SHP77 (cell line): ENCODE results near the gene MBD3.

Source experiments
- DNase-seq, 2 experiments: peaks; one replicate each; lab custom pipeline; 2025; lab: John Stamatoyannopoulos, UW

MBD3 gene

DNA sequence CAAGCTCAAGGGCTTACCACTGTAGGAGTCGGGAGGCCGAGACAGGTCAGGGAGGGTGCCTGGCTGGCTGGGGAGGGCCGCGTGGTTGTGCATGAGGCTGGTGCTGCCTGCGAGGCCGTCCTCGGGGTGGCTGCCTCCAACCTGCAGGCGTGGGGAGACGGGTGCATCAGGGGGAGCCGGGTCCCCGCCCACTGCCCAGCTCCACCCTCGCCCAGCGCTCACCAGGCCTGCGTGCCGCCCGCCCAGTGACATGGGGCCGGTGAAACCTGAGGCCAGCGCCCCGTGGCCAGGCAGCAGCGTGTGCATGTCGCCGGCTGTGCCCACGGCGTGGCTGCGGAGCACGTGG is 26.4 kb upstream of the MBD3 start:
- no peak for DNase-seq

- peak in 1 of 2 experiments; percentile 22 for DNase-seq
Measured at GRCh38 chr19:1618157-1619093, 25.8 kb upstream of the MBD3 start.

GRCh38 chr19:1616875-1617274 is 24.2 kb upstream of the MBD3 start:
- DNase-seq: no peak

DNA sequence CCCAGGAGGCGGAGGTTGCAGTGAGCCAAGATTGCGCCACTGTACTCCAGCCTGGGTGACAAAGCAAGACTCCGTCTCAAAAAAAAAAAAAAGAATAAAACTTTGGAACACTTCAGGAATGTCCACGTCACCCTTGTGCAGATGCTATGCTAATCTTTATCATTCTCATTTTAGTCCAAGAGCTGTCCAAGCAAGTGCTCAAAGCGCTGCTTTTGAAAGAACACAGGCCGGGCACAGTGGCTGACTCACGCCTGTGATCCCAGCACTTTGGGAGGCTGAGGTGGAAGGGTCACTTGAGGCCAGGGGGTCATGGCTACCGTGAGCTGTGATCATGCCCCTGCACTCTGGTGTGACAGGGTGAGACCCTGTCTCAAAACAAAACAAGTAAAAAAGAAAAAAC is 23.7 kb upstream of the MBD3 start:
- no peak for DNase-seq

DNA sequence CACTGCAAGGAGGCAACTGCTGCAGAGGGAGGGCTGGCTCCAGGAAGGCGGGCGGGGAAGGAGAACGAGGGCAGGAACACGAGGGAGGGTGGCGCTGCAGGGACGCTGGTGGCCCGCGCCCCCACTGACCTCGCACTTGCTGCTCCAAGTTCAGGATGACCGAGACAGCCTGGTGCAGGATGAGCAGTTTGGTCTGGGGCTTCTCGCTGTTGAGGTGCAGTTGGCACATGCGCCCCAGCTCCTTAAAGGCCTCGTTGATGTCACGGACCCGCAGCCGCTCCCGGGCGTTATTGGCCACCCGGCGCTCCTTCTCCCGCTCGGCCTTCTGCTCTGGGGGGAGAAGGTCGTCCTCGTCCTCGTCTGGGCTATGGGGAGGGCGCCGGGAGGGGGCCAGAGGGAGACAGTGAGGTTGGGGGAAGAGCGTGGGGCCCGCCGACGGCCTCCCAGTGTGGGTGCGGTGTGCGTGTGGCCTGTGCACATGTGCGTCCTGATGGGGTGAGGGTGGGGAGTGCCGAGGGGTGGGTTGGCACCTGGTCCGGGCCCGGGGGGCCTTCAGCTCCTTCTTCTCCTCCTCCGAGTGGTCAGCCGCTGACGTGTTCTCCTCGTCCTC is 22.6 kb upstream of the MBD3 start:
- no peak for DNase-seq

DNA sequence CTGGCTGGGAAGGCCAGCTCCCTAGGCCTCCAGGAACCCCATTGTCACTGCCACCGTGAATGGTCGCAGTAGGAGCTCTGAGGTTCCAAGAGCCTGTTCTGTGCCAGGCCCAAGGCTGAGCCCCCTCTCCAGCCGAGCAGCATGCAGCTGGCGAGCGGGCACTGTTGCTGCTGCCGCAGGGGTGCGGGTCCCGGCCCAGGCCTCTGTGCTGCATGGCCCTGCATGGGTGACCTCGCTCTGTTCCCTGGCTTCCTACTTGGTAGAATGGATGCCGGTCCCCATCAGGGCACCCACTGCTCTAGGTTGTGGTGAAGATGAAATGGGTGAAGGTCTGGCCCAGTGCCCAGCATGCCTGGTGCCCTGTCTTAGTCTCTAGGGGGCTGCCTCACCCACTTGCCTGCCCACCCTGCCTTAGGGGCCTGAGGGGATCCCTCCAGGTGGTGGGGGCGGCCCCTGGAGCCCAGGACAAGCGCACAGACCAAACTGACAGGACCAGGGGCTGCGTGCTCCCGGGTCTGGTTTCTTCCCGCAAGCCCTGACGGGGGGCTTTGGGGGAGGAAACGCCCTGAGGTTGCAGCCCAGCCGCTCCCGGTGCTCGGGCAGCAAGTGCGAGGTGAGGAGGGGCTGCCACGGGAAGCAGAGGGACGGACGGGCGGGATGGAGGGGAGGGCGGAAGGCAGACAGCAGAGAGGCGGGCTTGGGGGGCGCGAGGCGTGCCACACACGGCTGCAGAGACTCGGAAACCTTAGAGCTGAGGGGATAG is 21.3 kb upstream of the MBD3 start:
- no peak for DNase-seq

DNA sequence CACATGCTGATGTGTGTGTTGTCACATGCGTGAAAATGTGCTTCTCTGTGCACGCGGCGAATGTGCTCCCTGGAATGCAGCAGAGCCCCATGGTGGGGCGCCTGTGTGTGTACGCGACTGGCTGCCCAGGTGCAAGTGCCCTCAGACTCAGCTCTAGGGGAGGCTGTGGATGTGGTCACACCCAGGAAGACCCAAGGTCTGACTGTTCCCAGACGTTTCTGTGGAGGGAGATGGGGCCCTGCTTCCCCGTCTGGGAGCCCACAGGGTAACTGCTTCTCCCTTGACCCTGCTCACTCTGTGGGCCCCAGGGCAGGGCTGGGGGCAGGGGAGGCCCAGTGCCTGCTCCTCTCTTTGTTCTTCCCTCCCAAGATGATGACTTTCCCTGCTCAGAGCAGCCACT is 20.5 kb upstream of the MBD3 start:
- no peak for DNase-seq

DNA sequence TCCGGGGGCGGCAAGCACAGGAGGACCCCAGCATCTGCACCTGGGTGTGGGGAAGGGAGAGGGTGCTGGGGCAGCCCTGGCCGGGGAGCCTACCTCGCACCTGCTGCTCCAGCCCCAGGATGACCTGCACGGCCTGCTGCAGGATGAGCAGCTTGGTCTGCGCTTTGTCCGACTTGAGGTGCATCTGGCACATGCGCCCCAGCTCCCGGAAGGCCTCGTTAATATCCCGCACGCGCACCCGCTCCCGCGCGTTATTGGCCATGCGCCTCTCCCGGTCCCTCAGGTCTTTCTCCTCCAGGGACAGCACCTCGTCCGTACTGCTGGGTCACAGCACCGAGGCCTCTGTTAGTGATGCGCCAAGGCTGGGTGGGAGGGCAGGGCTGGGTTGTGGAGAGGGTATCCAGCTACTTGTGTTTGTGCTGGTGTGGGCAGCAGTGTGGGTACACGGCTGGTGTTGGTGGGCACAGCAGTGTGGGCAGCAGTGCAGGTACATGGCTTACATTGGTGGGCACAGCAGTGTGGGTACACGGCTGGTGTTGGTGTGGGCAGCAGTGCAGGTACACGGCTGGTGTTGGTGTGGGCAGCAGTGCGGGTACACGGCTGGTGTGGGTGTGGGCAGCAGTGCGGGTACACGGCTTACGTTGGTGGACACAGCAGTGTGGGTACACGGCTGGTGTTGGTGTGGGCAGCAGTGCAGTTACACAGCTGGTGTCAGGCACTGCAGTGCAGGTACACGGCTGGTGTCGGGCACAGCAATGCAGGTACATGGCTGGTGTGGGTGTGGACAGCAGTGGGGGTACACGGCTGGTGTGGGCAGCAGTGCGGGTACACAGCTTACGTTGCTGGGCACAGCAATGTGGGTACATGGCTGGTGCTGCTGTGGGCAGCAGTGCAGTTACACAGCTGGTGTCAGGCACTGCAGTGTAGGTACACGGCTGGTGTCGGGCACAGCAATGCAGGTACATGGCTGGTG is 19.7 kb upstream of the MBD3 start:
- no peak for DNase-seq

DNA sequence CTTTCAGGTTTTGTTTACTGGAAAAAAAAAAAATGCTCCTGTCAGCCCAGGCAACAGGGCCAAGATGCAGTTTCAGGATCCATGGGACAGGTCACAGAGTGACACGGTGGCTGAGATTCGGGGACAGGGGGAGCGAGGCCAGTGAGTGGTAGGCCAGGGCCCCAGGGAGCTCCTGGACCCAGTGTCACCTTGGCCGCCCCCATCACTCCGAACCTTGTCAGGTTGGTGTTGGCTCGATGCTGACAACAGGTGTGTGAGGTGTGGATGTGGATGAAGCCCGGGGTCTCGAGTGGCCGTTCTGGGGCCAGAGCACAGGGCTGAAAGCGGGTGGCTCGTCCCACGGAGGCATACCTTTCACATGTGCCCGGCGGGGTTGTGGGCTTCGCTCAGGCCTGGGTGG is 18.7 kb upstream of the MBD3 start:
- no peak for DNase-seq

GRCh38 chr19:1610579-1610978 is 17.9 kb upstream of the MBD3 start:
- no peak for DNase-seq

DNA sequence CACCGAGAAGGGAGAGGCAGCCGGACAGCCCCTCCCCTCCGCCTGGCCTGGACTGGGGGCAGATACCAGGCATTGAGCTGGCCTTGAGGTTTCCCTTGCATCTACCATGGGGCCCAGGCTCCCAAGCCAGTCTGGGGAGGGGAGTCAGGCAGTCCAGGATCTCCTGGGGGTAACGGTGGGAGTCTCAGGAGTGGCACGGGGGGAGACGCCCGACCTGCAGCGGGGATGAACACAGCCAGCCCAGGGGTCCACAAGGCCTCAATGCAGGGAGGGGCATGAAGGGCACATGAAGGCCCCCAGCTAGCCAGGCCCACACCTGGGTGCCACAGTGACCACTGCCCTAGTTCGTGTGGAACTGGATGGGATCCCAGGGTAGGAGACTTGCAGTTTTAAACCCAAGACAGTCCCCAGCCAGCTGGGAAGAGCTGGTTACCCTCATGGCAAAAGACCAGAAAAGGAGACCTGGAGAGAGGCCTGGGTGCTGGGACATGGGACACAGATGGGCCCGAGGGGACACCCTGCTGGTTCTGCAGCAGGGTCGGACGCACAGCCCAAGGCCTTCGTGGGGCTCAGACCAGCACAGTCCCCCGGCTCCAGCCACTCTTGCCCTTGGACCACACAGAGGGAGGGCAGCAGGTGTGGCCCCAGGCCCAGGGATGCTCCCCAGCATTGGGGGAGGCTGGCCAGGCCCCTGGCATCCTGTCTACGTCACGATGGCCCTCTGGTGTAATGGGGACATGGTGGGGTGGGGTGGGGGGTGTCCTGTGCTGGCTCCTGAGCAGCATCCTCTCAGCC is 17.2 kb upstream of the MBD3 start:
- no peak for DNase-seq

DNA sequence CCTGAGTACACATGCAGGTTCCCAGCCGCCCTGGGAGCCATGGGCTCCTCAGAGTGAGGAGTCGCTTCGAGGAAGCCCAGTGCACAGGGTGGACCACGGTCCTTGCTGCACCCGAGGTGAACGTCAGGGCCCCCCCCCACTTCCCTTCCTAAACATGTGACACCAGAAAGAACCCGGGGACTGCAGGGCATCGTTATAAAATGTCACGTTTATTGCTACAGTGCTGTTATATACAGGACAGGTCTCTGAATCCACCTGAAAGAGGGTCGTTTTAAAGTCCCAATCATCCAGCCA is 16.4 kb upstream of the MBD3 start:
- DNase-seq: no peak

- DNase-seq: no peak
Measured at GRCh38 chr19:1608359-1609102, 15.9 kb upstream of the MBD3 start.

GRCh38 chr19:1606138-1606651 is 13.5 kb upstream of the MBD3 start:
- no peak for DNase-seq

DNA sequence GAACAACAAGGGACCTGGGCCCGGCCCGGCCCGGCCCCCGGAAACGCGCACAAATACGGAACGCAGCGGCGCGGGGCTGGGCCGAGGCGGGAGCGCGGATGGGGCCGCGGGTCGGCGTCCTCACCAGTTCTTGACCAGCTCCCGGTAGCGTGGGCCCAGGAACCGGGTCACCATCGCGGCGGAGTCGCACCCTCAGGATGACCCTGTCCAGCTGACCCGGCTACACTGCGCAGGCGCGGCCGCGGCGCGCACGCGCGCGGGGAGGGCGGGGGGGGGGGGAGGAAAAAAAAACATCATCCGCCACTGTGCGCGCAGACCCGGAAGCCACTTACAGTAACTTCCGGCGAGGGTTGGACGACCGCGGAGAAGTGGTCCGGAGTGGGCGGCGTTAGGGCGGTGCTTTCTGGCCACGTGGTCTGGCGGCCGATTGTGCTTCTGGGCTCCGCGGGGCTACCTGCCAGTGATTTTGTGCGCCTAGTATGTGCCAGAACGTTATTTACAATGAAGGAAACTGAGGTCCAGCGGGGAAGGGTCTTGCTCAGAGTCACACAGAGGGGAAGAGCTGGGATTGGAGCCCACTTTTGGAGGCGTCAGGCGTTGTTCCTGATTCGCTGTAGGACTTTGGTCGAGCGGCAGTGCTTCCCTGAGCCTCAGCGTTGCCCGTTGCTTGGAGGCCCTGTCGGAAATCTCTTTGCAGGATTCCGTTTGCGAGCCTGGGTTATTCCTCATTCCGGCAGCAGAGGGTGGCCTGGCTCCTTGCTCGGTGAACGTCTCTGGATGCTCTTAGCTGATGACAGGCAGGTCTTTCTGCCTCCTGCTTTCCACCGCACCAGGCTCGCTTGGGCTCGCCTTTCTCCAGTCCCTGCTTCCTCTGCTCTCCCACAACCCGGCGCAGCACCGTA is 12.8 kb upstream of the MBD3 start, which contains the start of gene UQCR11:
Gene UQCR11, minus strand, starts transcription at position 227 of the 902 bp plus-strand sequence. Its CDS starts 53 bp downstream, at position 174.
- DNase-seq: peak; percentile 90 to 92

DNA sequence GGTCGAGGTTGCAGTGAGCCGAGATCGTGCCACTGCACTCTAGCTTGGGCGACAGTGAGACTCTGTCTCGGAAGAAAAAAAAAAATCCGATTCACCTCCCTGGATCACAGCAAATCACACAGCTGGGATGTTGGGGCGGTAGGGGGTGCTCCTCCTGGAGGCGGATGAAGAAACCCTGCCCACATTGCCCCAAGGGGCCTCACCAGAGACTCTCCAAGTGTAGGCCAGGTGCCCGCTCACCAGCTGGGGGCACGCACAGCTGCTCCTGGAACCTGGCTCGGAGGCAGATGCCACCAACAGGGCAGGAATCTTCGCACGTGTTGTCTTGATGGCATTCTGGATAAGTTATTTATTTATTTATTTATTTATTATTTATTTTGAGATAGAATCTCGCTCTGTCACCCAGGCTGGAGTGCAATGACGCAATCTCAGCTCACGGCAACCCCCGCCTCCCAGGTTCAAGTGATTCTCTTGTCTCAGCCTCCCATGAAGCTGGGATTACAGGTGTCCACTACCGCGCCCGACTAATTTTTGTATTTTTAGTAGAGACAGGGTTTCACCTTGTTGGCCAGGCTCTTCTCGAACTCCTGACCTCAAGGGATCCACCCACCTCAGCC is 9.5 kb upstream of the MBD3 start:
- no peak for DNase-seq

DNA sequence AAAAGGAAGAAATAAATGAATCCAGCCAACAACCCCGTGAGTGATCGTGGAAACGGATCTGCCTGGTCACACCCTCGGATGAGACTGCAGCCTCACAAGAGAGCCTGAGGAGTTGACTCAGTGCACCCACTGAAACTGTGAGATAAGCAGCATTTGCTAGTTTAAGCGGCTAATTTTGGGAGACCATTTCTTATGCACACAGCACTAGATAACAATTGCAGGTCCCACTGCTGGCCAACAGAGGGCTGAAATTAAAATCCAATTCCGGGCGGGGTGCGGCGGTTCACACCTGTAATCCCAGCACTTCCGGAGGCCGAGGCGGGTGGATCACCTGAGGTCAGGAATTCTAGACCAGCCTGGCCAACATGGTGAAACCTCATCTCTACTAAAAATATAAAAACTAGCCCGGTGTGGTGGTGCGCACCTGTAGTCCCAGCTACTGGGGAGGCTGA is 9.0 kb upstream of the MBD3 start:
- DNase-seq: no peak

DNA sequence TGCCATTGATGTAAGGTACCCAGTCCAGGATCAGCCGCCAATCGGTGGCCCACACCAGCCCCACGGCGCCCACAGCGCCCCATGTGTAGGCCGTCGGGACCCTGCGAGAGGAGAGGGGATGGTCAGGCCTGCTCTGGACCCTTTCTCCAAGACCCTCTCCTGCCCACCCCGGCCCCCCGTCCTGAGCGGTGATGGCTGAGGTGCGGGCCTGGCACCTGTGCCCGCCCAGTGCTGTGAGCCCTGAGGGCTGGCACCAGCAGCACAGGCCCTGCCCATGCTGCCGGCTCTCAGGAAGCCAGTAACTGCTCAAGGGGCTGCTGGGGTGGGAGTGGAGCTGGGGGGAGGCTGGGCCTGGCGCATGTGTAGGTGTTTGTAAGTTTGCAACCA is 6.8 kb upstream of the MBD3 start:
- DNase-seq: no peak
